ENCODE measurements around the gene TUBG1. TPM values are rescaled to one million over a fixed set of nuclear protein-coding genes. Genes with fewer than 3 reads are reported as not detected.

The TUBG1 gene
- total and polyA plus RNA-seq, 9 of the 15 experiments (the other 6 are each of a cell fraction or from before 2014, with no cell fraction given), result 33.1 to 147 (median 66.0) TPM

GRCh38 chr17:42561897-42562387 lies 47.5 kb upstream of the TUBG1 start, which contains the start of gene COASY (continued):
- TF ChIP-seq, protein P1, sequence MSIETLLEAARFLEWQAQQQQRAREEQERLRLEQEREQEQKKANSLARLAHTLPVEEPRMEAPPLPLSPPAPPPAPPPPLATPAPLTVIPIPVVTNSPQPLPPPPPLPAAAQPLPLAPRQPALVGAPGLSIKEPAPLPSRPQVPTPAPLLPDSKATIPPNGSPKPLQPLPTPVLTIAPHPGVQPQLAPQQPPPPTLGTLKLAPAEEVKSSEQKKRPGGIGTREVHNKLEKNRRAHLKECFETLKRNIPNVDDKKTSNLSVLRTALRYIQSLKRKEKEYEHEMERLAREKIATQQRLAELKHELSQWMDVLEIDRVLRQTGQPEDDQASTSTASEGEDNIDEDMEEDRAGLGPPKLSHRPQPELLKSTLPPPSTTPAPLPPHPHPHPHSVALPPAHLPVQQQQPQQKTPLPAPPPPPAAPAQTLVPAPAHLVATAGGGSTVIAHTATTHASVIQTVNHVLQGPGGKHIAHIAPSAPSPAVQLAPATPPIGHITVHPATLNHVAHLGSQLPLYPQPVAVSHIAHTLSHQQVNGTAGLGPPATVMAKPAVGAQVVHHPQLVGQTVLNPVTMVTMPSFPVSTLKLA (conservative IDR thresholded peaks at IDR 0.05), result peak; percentile 39 to 78; a peak in 3 of 4 replicates
- peak; percentile 76 for TF ChIP-seq CHD4 (IDR thresholded peaks at IDR 0.05; ENCODE audit: insufficient read depth, insufficient replicate concordance, low read depth, low read length, poor library complexity, severe bottlenecking)
- no peak for TF ChIP-seq ZNF121 (CRISPR knock-in tag; conservative IDR thresholded peaks at IDR 0.05)
- TF ChIP-seq SP1 (CRISPR knock-in tag; IDR thresholded peaks at IDR 0.05), result no peak
- no peak for TF ChIP-seq GATA2 (CRISPR knock-in tag; IDR thresholded peaks at IDR 0.05)
- TF ChIP-seq BRF1 (IDR thresholded peaks at IDR 0.05; ENCODE audit: borderline replicate concordance, extremely low read depth, insufficient read length), result no peak
- no peak for TF ChIP-seq GABPB2 (CRISPR knock-in tag; conservative IDR thresholded peaks at IDR 0.05)
- TF ChIP-seq TCF3 (CRISPR knock-in tag; IDR thresholded peaks at IDR 0.05), result no peak
- no peak for TF ChIP-seq LARP7 (IDR thresholded peaks at IDR 0.05)
- TF ChIP-seq E2F8 (IDR thresholded peaks at IDR 0.05; ENCODE audit: low read depth, partially characterized antibody), result peak; percentile 58
- peak; percentile 76 for TF ChIP-seq BCOR (IDR thresholded peaks at IDR 0.05)
- TF ChIP-seq SAFB2 (IDR thresholded peaks at IDR 0.05; ENCODE audit: borderline replicate concordance, low read depth, low read length, severe bottlenecking), result no peak
- TF ChIP-seq NCOA6 (IDR thresholded peaks at IDR 0.05), result no peak; the same call in 1 of the 2 replicates
- TF ChIP-seq, protein P2, sequence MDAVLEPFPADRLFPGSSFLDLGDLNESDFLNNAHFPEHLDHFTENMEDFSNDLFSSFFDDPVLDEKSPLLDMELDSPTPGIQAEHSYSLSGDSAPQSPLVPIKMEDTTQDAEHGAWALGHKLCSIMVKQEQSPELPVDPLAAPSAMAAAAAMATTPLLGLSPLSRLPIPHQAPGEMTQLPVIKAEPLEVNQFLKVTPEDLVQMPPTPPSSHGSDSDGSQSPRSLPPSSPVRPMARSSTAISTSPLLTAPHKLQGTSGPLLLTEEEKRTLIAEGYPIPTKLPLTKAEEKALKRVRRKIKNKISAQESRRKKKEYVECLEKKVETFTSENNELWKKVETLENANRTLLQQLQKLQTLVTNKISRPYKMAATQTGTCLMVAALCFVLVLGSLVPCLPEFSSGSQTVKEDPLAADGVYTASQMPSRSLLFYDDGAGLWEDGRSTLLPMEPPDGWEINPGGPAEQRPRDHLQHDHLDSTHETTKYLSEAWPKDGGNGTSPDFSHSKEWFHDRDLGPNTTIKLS (IDR thresholded peaks at IDR 0.05; ENCODE audit: borderline replicate concordance, low read depth), result peak; percentile 96
- TF ChIP-seq POLR2G (IDR thresholded peaks at IDR 0.05; ENCODE audit: low read depth, low read length), result peak; percentile 64
- TF ChIP-seq ZNF561 (CRISPR knock-in tag; conservative IDR thresholded peaks at IDR 0.05), result no peak
- TF ChIP-seq SMAD2 (IDR thresholded peaks at IDR 0.05; ENCODE audit: low read depth, low read length), result no peak
- TF ChIP-seq POLR2B (IDR thresholded peaks at IDR 0.05; ENCODE audit: low read depth, partially characterized antibody), result no peak
- 0 out of 2 replicates have a peak, but pooled peaks have one; percentile 29 for TF ChIP-seq ETV5 (CRISPR knock-in tag; IDR thresholded peaks at IDR 0.05; ENCODE audit: low read depth)
- no peak for TF ChIP-seq HEY1 (CRISPR knock-in tag; IDR thresholded peaks at IDR 0.05; ENCODE audit: borderline replicate concordance)
- no peak for TF ChIP-seq E2F5 (CRISPR knock-in tag; IDR thresholded peaks at IDR 0.05)
